Measurements from ENCODE around the gene HOXB13.
"Not testable (repeated sequence)": the region's sequence is repeated elsewhere in the genome, so short reads cannot be mapped to it uniquely, and the experiment has no call there.

The HOXB13 gene

GRCh38 chr17:48725004-48725287, 3.6 kb downstream of the HOXB13 start:
- H3K4me3 Mint-ChIP-seq = peak overlapping the region; percentile 6
- H3K4me1 Mint-ChIP-seq = peaks cover 25% of the 10 kb centered on the region
- peaks cover 94% of the 10 kb centered on the region for H3K27me3 Mint-ChIP-seq
- H3K36me3 Mint-ChIP-seq (ENCODE audit: low read depth) = no peaks in the 10 kb centered on the region
- peaks cover 4% of the 10 kb centered on the region for H3K9me3 Mint-ChIP-seq
- H3K27ac Mint-ChIP-seq = no peak overlapping the region
- DNase-seq (no peak), ATAC-seq (no peak)

DNA sequence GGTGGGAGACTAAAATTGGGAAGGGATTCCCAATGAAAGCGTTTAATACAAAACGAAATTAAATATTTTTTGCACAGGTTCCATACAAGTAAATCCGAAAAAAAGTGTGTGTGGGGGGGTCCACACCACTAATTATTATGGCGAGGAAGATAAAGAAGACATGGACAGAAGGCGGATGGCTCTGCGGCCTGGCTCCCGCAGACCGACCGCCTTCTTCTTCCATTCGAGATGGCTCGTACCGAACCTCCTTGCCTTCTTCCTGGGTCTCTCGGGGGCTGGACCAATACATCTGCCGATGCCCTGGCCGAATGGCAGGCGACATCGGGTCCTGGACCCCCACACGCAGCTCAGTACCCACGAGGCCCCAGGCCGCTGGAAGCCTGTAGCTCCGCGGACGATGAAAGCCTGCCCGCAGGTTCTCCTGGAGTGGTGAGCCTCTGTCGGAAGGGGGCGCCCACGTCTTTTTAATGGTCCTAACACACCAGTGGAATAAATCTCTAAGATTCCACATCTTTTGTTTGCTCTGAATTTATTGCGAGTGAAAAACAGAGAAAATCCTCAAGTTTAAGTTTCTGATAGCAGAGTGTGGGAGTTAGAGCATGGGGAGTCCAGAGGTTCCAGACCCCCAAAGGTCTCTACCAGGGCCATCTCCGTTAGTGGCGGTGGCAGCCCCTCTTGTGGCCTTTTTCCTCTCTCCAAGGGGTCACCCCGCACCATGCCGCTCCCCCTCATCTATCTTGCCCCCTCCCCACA, 4.1 kb downstream of the HOXB13 start:
- DNase-seq (peak; percentile 85), ATAC-seq (peak; percentile 77)
- Mint-ChIP-seq H3K27ac (no peak overlapping the region), H3K36me3 (ENCODE audit: low read depth) (no peaks in the 10 kb centered on the region), H3K4me1 (peaks cover 27% of the 10 kb centered on the region), H3K4me3 (peak overlapping the region; percentile 42), H3K27me3 (peaks cover 95% of the 10 kb centered on the region), H3K9me3 (peaks cover 4% of the 10 kb centered on the region)

DNA sequence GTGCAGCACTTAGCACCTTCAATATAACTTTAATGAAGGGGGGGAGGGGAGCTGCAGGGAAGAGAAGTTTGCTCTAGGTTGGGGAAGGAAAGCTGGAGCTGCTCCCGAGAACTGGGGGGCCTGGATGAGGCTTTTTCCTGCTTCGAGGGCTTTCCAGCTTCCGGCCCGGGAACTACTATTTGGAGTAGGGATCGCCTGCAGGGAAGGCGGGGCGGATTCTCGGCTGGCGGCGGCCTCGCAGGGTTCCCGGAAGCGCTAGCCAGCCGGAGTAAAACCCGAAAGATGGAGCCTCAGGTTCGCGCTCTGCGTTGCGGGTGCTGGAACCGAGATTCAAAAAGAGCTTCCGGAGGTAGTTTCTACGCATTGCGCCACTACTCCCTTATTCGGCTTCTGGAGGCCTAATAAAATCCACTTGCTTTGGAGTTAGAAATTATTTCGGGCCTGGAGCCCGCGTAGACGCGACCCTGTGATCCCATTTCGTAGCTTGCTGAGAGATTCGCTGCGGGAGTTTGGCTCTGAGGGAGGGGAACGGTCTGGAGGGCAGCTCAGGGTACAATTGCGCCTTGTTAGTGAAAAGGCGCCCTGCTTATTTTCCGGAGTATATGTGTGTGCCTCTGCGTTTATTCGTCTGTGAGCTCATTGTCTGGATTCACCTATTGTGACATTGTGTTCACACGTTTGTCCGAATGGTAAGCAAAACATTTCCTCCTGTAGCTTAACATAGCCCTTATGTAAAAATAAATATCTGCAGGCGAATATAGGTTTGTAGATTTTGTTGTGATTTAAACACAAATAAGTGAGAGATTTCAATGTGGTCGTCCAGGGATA, 4.9 kb downstream of the HOXB13 start:
- Mint-ChIP-seq H3K4me3 (peak overlapping the region; percentile 42), H3K27ac (no peak overlapping the region), H3K9me3 (peaks cover 4% of the 10 kb centered on the region), H3K36me3 (ENCODE audit: low read depth) (no peaks in the 10 kb centered on the region), H3K27me3 (peaks cover 95% of the 10 kb centered on the region), H3K4me1 (peaks cover 30% of the 10 kb centered on the region)
- ATAC-seq = no peak
- DNase-seq = no peak

DNA sequence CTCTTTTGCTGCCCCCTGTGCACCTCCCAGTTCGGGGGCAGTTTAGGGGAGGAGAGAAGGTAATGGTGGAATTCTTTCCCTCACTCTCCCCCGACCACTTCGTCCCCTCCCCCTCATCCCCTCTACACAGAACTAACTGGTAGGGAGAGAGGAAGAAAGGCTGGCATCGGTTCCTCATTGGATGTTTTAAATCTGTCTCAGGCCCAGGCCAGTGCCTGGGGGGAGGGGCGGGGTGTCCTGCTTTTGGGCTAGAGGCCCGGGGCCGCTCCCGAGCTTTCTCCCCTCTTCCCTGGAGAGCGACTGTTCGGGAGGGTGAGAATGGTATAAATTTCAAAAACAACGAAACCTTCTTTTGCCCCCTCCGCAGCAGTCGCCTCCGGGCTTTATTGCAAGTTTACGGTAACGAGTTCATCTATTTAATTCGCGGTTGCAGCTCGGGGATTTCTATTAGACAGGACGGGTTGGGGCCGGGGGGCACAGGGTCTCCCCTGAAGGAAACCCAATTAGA, 5.6 kb downstream of the HOXB13 start, which contains the start of gene PRAC2:
TSS of gene PRAC2 (plus strand) at position 271 of the 508 bp plus-strand sequence. CDS start 1,226 bp downstream, outside the sequence.
- H3K27ac Mint-ChIP-seq = no peak within 1 kb of the TSS
- H3K4me3 Mint-ChIP-seq = peak within 1 kb of the TSS; percentile 42
- H3K4me1 Mint-ChIP-seq = peaks cover 36% of the 10 kb centered on the region

GRCh38 chr17:48722201-48722907, 6.2 kb downstream of the HOXB13 start, which contains the start of gene PRAC1:
PRAC1 (minus strand) TSS chr17:48722518; CDS start chr17:48722392, 126 bp downstream.
- Mint-ChIP-seq H3K36me3 (ENCODE audit: low read depth) (no peaks in the 10 kb centered on the region), H3K4me1 (peaks cover 38% of the 10 kb centered on the region)

More for the DNA sequence above, 5.6 kb downstream of the HOXB13 start, which contains the start of gene PRAC2:
- DNase-seq = no peak
- H3K27me3 Mint-ChIP-seq = peaks cover 95% of the 10 kb centered on the region
- peaks cover 4% of the 10 kb centered on the region for H3K9me3 Mint-ChIP-seq
- ATAC-seq = no peak
- no peaks in the 10 kb centered on the region for H3K36me3 Mint-ChIP-seq (ENCODE audit: low read depth)

GRCh38 chr17:48721009-48721402, 7.5 kb downstream of the HOXB13 start:
- ATAC-seq (no peak), DNase-seq (no peak)
- Mint-ChIP-seq H3K9me3 (peaks cover 4% of the 10 kb centered on the region), H3K36me3 (ENCODE audit: low read depth) (no peaks in the 10 kb centered on the region), H3K4me1 (peaks cover 38% of the 10 kb centered on the region), H3K4me3 (no peak overlapping the region), H3K27me3 (peaks cover 95% of the 10 kb centered on the region), H3K27ac (no peak overlapping the region)

More at GRCh38 chr17:48722201-48722907, 6.2 kb downstream of the HOXB13 start, which contains the start of gene PRAC1:
- H3K27ac Mint-ChIP-seq = no peak within 1 kb of the TSS
- DNase-seq (no peak), ATAC-seq (no peak)
- no peak within 1 kb of the TSS for H3K4me3 Mint-ChIP-seq
- peaks cover 4% of the 10 kb centered on the region for H3K9me3 Mint-ChIP-seq
- H3K27me3 Mint-ChIP-seq = peaks cover 95% of the 10 kb centered on the region

DNA sequence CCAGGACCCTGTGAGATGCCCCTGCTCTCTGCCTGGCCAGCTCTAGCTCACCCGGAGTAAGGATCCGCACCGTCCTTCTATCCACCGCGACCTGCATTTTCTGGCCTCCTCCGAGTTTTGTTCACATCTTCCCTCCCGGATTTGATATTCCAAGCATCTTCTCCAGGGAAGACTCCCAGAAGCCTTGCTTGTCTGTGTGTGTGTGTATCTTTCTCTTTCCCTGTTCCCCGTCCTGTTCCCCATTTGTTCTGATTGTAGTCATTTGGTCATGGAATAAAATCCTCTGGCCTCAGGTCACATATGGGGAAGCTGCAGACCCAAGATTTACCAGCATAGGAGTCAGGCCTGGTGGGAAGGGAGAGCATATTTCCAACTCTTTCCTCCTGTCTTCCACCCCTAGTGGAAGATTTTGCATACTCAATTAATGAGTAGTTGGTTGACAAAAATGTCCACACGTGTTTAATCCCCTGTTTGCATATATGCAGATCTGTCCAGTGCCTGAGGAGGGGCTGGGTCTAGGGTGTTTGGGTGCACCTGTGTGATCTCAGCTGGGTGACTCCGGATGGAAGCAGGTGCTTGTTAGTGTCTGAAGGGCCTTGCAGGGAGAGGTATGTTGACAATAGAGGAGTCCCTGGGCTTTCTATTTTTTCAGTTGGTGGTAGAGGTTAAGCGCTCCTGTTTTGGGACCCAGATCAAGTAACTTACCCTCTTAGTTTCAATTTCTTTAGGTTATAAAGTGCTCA, 8.1 kb downstream of the HOXB13 start:
- Mint-ChIP-seq H3K36me3 (ENCODE audit: low read depth) (no peaks in the 10 kb centered on the region), H3K4me3 (peak overlapping the region; percentile 19), H3K27me3 (peaks cover 94% of the 10 kb centered on the region), H3K27ac (peak overlapping the region; percentile 73), H3K4me1 (peaks cover 38% of the 10 kb centered on the region), H3K9me3 (peaks cover 4% of the 10 kb centered on the region)
- DNase-seq (no peak), ATAC-seq (no peak)

DNA sequence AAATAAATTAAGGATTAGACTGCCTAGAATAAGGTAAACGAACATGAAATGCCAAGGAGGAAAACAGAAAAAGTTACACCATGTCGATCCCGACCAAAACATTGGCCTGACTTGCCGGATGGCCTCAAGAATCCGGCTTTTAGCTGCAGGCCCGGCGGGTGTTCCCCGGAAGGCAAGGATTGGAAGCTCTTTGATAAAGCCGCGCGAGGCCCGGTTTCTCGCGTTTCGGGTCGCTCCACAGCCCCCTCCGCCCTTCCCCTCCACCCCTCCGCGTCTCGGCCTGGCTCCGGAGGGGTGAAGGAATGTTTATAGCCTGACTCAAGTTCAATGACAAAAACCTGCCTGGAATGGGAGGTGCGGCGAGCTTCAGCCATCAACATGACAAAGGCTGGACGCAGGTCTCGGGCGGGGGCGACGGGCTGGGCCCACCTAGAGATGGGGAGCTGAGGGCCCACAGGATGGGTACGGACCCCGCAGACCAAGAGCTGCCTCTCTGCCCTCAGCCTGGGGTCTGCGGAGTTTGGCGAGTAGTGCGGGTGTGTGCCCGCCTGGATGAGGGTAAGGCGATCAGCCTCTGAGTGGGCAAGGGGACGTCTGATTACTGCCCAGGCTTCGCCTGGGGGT, 8.8 kb downstream of the HOXB13 start:
- Mint-ChIP-seq H3K9me3 (peaks cover 4% of the 10 kb centered on the region), H3K27ac (no peak overlapping the region), H3K27me3 (peaks cover 92% of the 10 kb centered on the region), H3K4me1 (peaks cover 34% of the 10 kb centered on the region), H3K4me3 (no peak overlapping the region), H3K36me3 (ENCODE audit: low read depth) (no peaks in the 10 kb centered on the region)
- DNase-seq (no peak), ATAC-seq (no peak)

DNA sequence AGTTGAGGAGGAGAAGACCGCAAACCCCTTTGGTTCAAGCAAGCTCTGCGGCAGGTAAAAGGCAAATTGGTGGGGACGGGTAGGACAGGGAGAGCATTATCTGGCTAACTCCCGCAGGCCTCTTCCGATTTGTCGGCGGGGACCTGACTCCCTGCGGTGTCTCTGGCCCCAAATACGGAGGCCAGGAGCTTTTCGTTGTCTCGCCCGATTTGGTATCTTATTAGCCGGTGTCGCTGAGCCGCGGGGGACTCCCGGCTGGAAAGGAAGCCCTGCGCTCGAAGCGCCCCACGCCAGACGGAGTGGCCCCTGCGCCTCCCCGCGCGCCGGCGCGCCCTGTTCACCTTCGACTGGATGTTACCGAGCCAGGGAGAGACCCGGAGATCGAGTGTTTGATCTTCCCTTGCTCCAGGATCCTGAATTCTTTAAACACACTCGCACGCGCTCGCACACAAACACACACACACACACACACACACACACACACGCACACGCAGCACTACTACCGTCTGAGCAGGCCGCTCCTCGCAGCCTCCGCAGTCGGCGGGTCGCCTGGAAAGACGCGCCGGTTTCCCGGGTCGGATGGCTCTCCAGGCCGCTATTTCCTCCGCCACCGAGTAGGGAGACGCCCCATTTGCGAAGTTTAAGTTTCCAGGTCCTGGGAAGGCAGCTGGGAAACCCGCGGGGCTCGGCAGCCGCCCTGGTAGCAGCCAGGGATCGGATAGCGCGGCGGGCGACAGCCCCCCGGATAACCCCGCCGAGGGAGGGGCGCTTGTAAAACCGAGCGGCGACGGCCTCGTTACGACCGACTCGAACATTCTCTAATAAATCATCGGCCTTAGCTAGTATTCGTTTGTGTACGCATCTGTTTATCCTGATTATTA, 9.5 kb downstream of the HOXB13 start:
- H3K27me3 Mint-ChIP-seq = peaks cover 92% of the 10 kb centered on the region
- H3K36me3 Mint-ChIP-seq (ENCODE audit: low read depth) = no peaks in the 10 kb centered on the region
- H3K9me3 Mint-ChIP-seq = peaks cover 4% of the 10 kb centered on the region
- peak overlapping the region; percentile 27 for H3K27ac Mint-ChIP-seq
- ATAC-seq (no peak), DNase-seq (no peak)
- peaks cover 27% of the 10 kb centered on the region for H3K4me1 Mint-ChIP-seq
- H3K4me3 Mint-ChIP-seq = peak overlapping the region; percentile 40

GRCh38 chr17:48718227-48718760, 10.3 kb downstream of the HOXB13 start:
- peak overlapping the region; percentile 27 for H3K27ac Mint-ChIP-seq
- H3K9me3 Mint-ChIP-seq = peaks cover 4% of the 10 kb centered on the region
- H3K36me3 Mint-ChIP-seq (ENCODE audit: low read depth) = no peaks in the 10 kb centered on the region
- no peak for DNase-seq
- H3K27me3 Mint-ChIP-seq = peaks cover 92% of the 10 kb centered on the region
- H3K4me3 Mint-ChIP-seq = peak overlapping the region; percentile 40
- no peak for ATAC-seq
- H3K4me1 Mint-ChIP-seq = peaks cover 21% of the 10 kb centered on the region

DNA sequence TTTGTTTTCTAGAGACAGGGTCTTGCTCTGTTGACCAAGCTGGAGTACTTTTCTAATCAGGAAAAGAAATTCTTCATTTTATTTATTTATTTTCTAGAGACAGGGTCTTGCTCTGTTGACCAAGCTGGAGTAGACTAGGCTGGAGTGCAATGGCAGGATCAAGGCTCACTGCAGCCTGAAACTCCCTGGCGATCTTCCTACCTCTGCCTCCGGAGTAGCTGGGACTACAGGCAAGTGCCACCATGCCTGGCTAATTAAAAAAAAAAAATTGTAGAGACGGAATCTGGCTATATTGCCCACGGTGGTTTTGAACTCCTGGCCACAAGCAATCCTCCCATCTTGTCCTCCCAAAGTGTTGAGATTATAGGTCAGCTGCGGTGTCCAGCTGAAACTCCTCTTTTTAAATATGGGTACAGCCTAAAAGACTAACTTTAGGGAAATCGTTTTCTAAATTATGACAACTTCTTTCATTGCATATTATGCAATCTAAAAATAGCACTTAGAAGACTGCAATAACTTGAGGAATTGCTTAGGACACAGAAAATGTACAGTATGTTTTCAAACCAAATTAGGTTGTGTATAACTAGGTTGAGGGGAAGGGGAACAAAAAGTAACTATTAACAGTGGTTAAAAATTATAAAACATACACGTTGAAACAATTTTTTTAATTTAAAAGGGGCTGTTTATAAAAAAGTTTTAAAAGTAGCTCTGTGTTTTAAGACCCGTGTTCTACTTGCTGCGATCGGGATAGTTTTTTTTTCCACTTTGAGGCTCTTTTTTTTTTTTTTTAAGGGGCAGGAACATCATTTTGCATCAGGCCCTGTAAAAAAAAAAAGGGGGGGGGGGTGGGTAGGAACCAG, 11.0 kb downstream of the HOXB13 start:
- Mint-ChIP-seq H3K4me3 (no peak overlapping the region), H3K9me3 (peaks cover 4% of the 10 kb centered on the region), H3K4me1 (peaks cover 18% of the 10 kb centered on the region), H3K27ac (no peak overlapping the region), H3K27me3 (peaks cover 88% of the 10 kb centered on the region), H3K36me3 (ENCODE audit: low read depth) (no peaks in the 10 kb centered on the region)
- DNase-seq (no peak), ATAC-seq (no peak)

DNA sequence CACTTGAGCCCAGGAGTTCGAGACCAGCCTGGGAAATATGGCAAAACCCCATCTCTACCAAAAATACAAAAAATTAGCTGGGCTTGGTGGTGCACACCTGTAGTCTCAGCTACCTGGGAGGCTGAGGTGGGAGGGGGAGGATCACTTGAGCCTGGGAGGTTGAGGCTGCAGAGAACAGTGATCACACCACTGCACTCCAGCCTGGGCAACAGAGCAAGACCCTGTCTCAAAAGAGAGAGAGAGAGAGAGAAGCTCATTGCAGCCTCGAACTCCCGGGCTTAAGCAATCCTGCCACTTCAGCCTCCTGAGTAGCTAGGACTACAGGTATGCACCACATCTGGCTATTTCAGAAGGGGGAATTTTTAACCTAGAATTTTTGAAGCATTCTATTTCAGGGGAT, 12.0 kb downstream of the HOXB13 start:
- H3K27ac Mint-ChIP-seq; H3K9me3 Mint-ChIP-seq; ATAC-seq; DNase-seq; H3K4me3 Mint-ChIP-seq; H3K36me3 Mint-ChIP-seq (ENCODE audit: low read depth): not testable (repeated sequence)
- Mint-ChIP-seq H3K27me3 (peaks cover 83% of the 10 kb centered on the region), H3K4me1 (peaks cover 18% of the 10 kb centered on the region)

Data from activated naive CD8-positive, alpha-beta T cell treated with anti-CD3 and anti-CD28 coated beads, Interleukin-2, amount 50 U/mL, for 24 hours (primary cell).